HUES6 (cell line): ENCODE results near the gene RNF151.

ENCODE experiments used
- H3K27ac ChIP-seq: 2 replicates; pipeline ENCODE4 v1.7.0; 2013; ENCODE audit warnings: low read depth, mild to moderate bottlenecking, low read length, inconsistent platforms
- H3K27me3 ChIP-seq: 2 replicates; pipeline ENCODE4 v1.6.1; 2013; ENCODE audit warnings: low read length; ENCODE audit not compliant: control insufficient read depth, insufficient read depth
- H3K36me3 ChIP-seq: 2 replicates; pipeline ENCODE4 v1.6.1; 2013; ENCODE audit warnings: low read length; ENCODE audit not compliant: control insufficient read depth, insufficient read depth
- H3K4me1 ChIP-seq: 2 replicates; pipeline ENCODE4 v1.6.1; 2013; ENCODE audit warnings: low read length; ENCODE audit not compliant: control insufficient read depth, insufficient read depth
- H3K4me3 ChIP-seq: 2 replicates; pipeline ENCODE4 v1.5.1; 2013; ENCODE audit warnings: low read depth, low read length
- H3K9ac ChIP-seq: one replicate; pipeline ENCODE4 v1.6.1; 2013; ENCODE audit warnings: mild to moderate bottlenecking, low read length
- H3K9me3 ChIP-seq: 2 replicates; pipeline ENCODE4 v1.6.1; 2013; ENCODE audit warnings: low read depth, low read length; ENCODE audit not compliant: control insufficient read depth, insufficient read depth

The RNF151 gene

DNA sequence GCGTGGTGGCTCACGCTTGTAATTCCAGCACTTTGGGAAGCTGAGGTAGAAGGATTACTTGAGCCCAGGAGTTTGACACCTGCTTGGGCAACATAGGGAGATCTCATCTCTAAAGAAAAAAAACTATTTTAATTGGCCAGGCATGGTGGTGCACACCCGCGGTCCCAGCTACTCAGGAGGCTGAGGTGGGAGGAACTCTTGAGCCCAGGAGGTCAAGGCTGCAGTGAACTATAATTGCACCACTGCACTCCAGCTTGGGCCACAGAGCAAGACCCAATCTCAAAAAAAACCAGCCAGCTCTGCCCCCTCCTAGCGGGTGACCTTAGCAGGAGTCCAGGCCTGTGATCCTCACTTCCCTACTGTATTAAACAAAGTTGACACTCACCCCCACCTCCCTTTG lies 42.6 kb upstream of the RNF151 start:
- Histone ChIP-seq H3K27ac (no peak overlapping the region), H3K36me3 (no peaks in the 10 kb centered on the region), H3K9me3 (0 out of 2 replicates have a peak, but pooled peaks cover 2% of the 10 kb centered on the region), H3K27me3 (peaks cover 46% of the 10 kb centered on the region), H3K9ac (no peak overlapping the region), H3K4me1 (peaks cover 41% of the 10 kb centered on the region), H3K4me3 (peak overlapping the region; percentile 38)

DNA sequence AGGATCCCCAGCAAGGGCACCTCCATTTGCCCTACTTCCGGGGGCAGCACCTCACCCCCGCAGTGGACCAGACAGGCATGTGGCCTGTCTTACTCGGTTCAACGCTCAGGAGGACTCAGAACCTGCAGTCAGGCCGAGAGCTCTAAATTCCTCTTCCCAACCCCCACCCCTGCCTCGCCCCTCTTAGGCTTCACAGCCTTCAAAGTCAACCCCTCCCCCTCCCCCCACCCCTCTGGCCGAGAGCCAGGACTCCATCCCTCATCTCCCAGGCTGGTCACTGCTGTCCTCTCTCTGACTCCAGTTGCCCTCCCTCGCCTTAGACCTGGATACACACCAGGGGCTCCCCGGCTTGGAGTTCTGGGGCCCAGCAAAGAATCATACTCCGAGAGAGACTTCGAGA lies 40.4 kb upstream of the RNF151 start:
- Histone ChIP-seq H3K36me3 (no peaks in the 10 kb centered on the region), H3K9me3 (0 out of 2 replicates have a peak, but pooled peaks cover 2% of the 10 kb centered on the region), H3K9ac (no peak overlapping the region), H3K4me3 (no peak overlapping the region), H3K27ac (no peak overlapping the region), H3K27me3 (peaks cover 31% of the 10 kb centered on the region), H3K4me1 (peaks cover 29% of the 10 kb centered on the region; the same call in 1 of the 2 replicates)

GRCh38 chr16:1929105-1929504 lies 37.6 kb upstream of the RNF151 start:
- H3K9ac ChIP-seq, result no peak overlapping the region
- H3K4me1 ChIP-seq, result peaks cover 18% of the 10 kb centered on the region; the same call in 1 of the 2 replicates
- H3K27me3 ChIP-seq, result peaks cover 14% of the 10 kb centered on the region
- peak overlapping the region; percentile 55 for H3K4me3 ChIP-seq
- H3K27ac ChIP-seq, result no peak overlapping the region
- no peaks in the 10 kb centered on the region for H3K9me3 ChIP-seq
- no peaks in the 10 kb centered on the region for H3K36me3 ChIP-seq

- no peak overlapping the region for H3K9ac ChIP-seq
- no peak overlapping the region for H3K27ac ChIP-seq
- peaks cover 13% of the 10 kb centered on the region; the same call in 1 of the 2 replicates for H3K4me1 ChIP-seq
- peak overlapping the region; percentile 55 for H3K4me3 ChIP-seq
- H3K27me3 ChIP-seq, result peaks cover 9% of the 10 kb centered on the region
- no peaks in the 10 kb centered on the region for H3K9me3 ChIP-seq
- H3K36me3 ChIP-seq, result no peaks in the 10 kb centered on the region
Measured at GRCh38 chr16:1929578-1930337, 36.9 kb upstream of the RNF151 start.

DNA sequence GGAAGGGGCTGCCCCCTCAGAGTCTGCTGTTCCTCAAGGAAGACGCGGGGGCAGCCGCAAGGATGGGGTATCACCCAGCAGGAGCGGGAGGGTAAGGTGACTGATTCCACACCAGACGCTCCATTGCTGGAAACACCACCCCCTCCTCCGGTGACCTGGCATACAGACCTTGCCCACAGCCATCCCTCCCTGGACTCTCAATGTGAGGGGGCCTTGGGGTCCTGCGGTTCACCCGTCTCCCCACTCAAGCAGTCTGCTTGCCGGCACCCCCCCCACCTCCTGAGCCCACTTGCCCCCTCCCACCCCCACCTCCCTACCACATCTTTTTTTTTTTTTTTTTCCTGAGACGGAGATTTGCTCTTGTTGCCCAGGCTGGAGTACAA lies 36.3 kb upstream of the RNF151 start:
- Histone ChIP-seq H3K36me3 (no peaks in the 10 kb centered on the region), H3K4me1 (peaks cover 9% of the 10 kb centered on the region; the same call in 1 of the 2 replicates), H3K9ac (no peak overlapping the region), H3K27ac (no peak overlapping the region), H3K27me3 (peaks cover 7% of the 10 kb centered on the region), H3K9me3 (no peaks in the 10 kb centered on the region), H3K4me3 (no peak overlapping the region)

DNA sequence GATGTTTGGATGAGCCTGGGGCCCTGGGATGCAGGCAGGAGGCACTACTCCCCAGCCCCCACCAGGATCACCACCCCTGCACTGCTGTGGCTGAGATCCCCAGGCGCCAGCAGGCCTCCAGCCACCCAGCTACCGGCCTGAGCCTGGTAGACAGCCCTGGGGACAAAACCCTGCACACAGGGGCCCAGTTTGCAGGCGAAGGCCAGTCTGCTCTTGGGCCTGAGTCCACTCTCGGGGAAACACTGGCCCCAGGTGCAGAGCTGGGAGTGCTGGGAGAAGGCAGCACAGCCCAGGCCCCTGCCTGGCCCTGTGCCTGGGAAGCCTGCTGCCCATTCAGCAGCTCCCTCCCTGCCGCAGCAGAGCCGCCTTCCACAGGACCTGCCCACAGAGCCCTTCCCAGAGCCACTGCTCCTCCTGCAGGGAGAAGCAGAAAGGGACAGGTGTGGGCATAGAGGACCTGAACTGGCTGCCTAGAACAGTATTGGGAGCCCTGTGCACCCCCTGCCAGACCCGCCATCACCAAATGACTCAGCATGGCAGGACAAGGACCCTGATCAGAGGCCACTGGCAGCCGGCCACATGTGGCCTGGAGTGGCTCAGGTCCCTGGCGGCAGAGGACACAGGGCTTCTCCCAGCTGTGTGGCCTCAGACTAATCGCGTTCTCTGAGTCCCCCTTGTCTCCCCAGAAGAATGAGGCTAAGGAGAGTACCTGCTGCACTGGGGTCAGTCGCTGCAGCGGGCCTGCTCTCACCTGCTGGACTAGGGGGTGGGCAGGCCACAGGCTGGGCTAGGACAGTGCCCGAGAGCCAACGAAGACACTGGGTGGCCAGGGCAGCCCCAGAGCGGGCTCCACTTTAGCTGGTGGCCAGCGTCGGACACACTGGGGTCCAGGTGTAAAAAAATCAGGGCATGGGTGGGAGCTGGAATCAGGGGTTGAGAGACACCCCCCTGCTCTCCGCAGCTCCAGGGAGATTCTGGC lies 34.3 kb upstream of the RNF151 start:
- Histone ChIP-seq H3K4me1 (no peaks in the 10 kb centered on the region; the same call in 1 of the 2 replicates), H3K27me3 (peaks cover 7% of the 10 kb centered on the region), H3K9me3 (no peaks in the 10 kb centered on the region), H3K27ac (no peak overlapping the region), H3K4me3 (no peak overlapping the region), H3K9ac (no peak overlapping the region), H3K36me3 (no peaks in the 10 kb centered on the region)

- Histone ChIP-seq H3K36me3 (peaks cover 3% of the 10 kb centered on the region), H3K27me3 (peaks cover 7% of the 10 kb centered on the region), H3K4me3 (no peak overlapping the region), H3K9ac (no peak overlapping the region), H3K27ac (no peak overlapping the region), H3K4me1 (no peaks in the 10 kb centered on the region; the same call in 1 of the 2 replicates), H3K9me3 (no peaks in the 10 kb centered on the region)
Measured at GRCh38 chr16:1933097-1933661, 33.5 kb upstream of the RNF151 start.

GRCh38 chr16:1936945-1937479 lies 29.6 kb upstream of the RNF151 start:
- Histone ChIP-seq H3K27ac (no peak overlapping the region), H3K4me3 (no peak overlapping the region), H3K36me3 (peaks cover 26% of the 10 kb centered on the region), H3K9me3 (no peaks in the 10 kb centered on the region), H3K4me1 (peaks cover 8% of the 10 kb centered on the region; the same call in 1 of the 2 replicates), H3K27me3 (no peaks in the 10 kb centered on the region), H3K9ac (no peak overlapping the region)

DNA sequence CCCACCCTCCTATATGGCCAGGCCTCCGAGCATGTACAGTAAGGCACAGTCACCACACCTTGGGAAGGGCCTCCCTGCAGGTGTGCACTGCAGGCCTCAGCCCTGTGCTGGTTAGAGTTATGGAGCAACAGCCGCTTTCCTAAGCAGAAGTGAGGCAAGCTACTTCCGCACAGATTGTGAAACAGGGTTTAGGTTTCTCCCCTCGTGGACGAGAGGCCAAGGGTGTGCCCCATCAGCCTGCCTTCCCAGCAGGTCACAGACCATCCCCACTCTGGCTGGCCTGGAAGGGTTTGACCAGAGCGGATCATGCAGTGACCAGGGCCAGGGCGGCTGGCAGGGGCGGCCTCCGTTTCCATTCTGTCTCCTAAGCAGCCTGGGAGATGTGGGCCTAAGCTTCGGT lies 28.3 kb upstream of the RNF151 start:
- Histone ChIP-seq H3K9me3 (no peaks in the 10 kb centered on the region), H3K9ac (no peak overlapping the region), H3K4me3 (no peak overlapping the region), H3K27ac (no peak overlapping the region), H3K4me1 (peaks cover 11% of the 10 kb centered on the region; the same call in 1 of the 2 replicates), H3K36me3 (peaks cover 26% of the 10 kb centered on the region), H3K27me3 (no peaks in the 10 kb centered on the region)

- H3K9me3 ChIP-seq, result no peaks in the 10 kb centered on the region
- H3K36me3 ChIP-seq, result peaks cover 26% of the 10 kb centered on the region
- no peak overlapping the region for H3K27ac ChIP-seq
- no peak overlapping the region for H3K4me3 ChIP-seq
- no peaks in the 10 kb centered on the region for H3K27me3 ChIP-seq
- no peak overlapping the region for H3K9ac ChIP-seq
- peaks cover 11% of the 10 kb centered on the region; the same call in 1 of the 2 replicates for H3K4me1 ChIP-seq
Measured at GRCh38 chr16:1938910-1939309, 27.7 kb upstream of the RNF151 start.
